Rectal smooth muscle tissue (tissue), 1 donor: ENCODE data around the gene ABCD2.
"Not testable (repeated sequence)": the region's sequence is repeated elsewhere in the genome, so short reads cannot be mapped to it uniquely, and the experiment has no call there.

Source experiments
- H3K27ac ChIP-seq: one replicate; pipeline ENCODE4 v1.7.0; 2013; ENCODE audit warnings: low read depth, low read length, inconsistent platforms
- H3K27me3 ChIP-seq: one replicate; pipeline ENCODE4 v1.7.0; 2013; ENCODE audit warnings: low read length; ENCODE audit not compliant: control insufficient read depth, insufficient read depth
- H3K36me3 ChIP-seq: one replicate; pipeline ENCODE4 v1.7.0; 2013; ENCODE audit warnings: low read length; ENCODE audit not compliant: control insufficient read depth, insufficient read depth
- H3K4me1 ChIP-seq: one replicate; pipeline ENCODE4 v1.7.0; 2013; ENCODE audit warnings: low read length; ENCODE audit not compliant: control insufficient read depth, insufficient read depth
- H3K4me3 ChIP-seq: one replicate; pipeline ENCODE4 v1.7.0; 2013; ENCODE audit warnings: low read length
- H3K9ac ChIP-seq: one replicate; pipeline ENCODE4 v1.7.0; 2013; ENCODE audit warnings: low read length

The ABCD2 gene

DNA sequence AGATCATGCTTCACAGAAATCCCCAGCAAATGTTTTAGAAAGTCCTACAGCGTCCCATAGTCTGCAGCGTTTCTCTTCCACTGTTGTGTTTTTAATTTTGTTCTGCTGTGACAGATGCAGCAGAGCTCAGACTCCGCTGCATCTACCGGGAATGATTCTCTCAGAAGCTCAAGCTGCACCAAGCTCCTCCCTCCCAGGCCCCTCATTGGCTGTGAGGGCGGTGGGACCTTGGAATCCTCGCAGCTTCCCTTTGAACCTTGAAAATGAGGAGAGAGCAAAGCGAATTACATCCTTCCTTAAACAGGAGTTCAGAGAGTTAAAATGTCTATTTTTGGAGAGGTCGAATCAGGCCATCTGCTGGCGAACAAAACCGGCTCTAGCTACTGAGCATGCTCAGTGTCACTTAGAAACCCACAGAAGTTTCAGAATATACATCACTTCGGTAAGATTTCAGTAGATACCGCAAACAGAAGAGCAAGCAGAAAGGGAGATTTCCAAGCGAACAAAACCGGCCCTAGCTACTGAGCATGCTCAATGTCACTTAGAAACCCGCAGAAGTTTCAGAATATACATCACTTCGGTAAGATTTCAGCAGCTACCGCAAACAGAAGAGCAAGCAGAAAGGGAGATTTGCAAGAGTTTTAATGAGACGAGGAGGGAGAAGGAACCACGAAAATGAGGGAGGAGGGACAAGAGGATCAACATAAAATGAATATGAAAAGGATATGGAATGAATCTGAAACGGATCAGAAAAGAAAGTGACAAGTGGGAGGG lies at the start of gene ABCD2:
Gene ABCD2, minus strand, starts transcription at position 144 of the 774 bp plus-strand sequence. CDS start 188 bp downstream, outside the sequence.
- Histone ChIP-seq H3K4me1 (peaks cover 11% of the 10 kb centered on the region), H3K27me3 (no peaks in the 10 kb centered on the region), H3K4me3 (peak within 1 kb of the TSS; percentile 72), H3K36me3 (no peaks in the 10 kb centered on the region), H3K9ac (peak within 1 kb of the TSS; percentile 24), H3K27ac (peak within 1 kb of the TSS; percentile 82)

DNA sequence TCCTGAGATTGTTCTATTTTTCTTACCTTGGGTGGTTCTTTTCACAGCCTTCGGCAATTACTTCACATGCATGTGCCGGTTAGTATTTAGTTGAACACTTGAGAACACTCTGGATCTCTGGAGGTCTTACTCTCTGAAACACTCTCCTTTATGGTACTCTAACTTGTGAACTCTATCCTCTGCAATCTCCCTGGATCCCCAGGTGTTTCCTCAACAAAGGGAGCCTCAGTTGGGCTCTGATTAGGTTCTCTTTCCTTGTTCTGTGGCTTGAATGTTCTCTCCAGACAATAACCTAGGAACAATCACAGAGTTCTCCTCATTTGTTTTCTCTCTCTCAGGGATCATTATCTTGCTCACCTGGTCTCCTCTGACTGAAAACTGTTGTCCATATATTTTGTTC lies 40.5 kb upstream of the ABCD2 start:
- H3K36me3 ChIP-seq: no peaks in the 10 kb centered on the region
- H3K9ac ChIP-seq: no peak overlapping the region
- H3K4me1 ChIP-seq: no peaks in the 10 kb centered on the region
- no peak overlapping the region for H3K4me3 ChIP-seq
- no peak overlapping the region for H3K27ac ChIP-seq
- H3K27me3 ChIP-seq: no peaks in the 10 kb centered on the region

DNA sequence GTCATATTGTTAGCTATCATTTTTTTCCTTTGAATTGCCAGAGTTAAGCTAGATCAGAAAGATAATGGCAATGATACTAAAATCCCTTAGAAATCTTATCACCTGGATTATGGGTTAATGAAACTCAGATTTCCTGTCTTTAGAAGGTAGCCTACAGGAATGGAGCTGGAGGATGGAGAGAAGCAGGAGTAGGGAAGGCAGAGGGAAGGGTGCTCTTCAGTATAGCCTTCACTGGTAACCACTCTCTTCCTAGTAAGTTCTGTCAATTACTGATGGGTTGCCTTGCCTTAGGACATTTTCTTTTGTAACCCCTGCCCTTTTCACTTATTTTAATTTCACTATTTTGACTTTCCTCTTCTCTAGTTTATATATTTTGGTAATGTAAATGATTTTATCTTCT lies 27.8 kb upstream of the ABCD2 start:
- Histone ChIP-seq H3K27me3 (no peaks in the 10 kb centered on the region), H3K9ac (no peak overlapping the region), H3K4me1 (no peaks in the 10 kb centered on the region), H3K36me3 (no peaks in the 10 kb centered on the region), H3K27ac (no peak overlapping the region), H3K4me3 (no peak overlapping the region)

- H3K36me3 ChIP-seq: no peaks in the 10 kb centered on the region
- no peak overlapping the region for H3K27ac ChIP-seq
- no peak overlapping the region for H3K9ac ChIP-seq
- H3K4me3 ChIP-seq: no peak overlapping the region
- H3K27me3 ChIP-seq: no peaks in the 10 kb centered on the region
- no peaks in the 10 kb centered on the region for H3K4me1 ChIP-seq
Measured at GRCh38 chr12:39646963-39647362, 27.4 kb upstream of the ABCD2 start.

DNA sequence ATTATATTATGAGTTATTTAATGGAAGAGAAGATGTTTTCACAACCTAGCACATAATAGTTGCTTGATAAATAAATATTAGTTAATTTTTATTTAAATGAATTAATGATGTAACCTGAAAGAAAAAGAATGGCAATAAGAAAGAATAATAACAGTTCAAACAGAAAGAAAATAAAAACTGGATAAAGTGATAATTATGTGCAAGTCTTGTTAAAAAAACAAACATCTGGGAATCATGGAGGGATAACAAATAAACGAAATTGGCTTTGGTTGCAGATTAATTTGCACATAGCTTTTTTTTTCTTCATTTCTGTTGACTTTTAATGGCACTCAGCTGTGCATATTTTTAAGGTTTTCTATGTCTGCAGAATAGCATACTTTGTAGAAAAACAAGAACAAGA lies 23.4 kb upstream of the ABCD2 start:
- no peaks in the 10 kb centered on the region for H3K4me1 ChIP-seq

GRCh38 chr12:39638840-39639239 lies 19.2 kb upstream of the ABCD2 start:
- Histone ChIP-seq H3K27me3 (no peaks in the 10 kb centered on the region), H3K4me3 (no peak overlapping the region), H3K27ac (no peak overlapping the region), H3K9ac (no peak overlapping the region), H3K36me3 (no peaks in the 10 kb centered on the region), H3K4me1 (no peaks in the 10 kb centered on the region)

More for the DNA sequence above, 23.4 kb upstream of the ABCD2 start:
- no peak overlapping the region for H3K9ac ChIP-seq
- H3K4me3 ChIP-seq: no peak overlapping the region
- no peaks in the 10 kb centered on the region for H3K27me3 ChIP-seq
- no peaks in the 10 kb centered on the region for H3K36me3 ChIP-seq
- H3K27ac ChIP-seq: no peak overlapping the region

- Histone ChIP-seq H3K27ac (no peak overlapping the region), H3K36me3 (no peaks in the 10 kb centered on the region), H3K4me1 (no peaks in the 10 kb centered on the region), H3K4me3 (no peak overlapping the region), H3K9ac (no peak overlapping the region), H3K27me3 (no peaks in the 10 kb centered on the region)
Measured at GRCh38 chr12:39638178-39638577, 18.6 kb upstream of the ABCD2 start.

DNA sequence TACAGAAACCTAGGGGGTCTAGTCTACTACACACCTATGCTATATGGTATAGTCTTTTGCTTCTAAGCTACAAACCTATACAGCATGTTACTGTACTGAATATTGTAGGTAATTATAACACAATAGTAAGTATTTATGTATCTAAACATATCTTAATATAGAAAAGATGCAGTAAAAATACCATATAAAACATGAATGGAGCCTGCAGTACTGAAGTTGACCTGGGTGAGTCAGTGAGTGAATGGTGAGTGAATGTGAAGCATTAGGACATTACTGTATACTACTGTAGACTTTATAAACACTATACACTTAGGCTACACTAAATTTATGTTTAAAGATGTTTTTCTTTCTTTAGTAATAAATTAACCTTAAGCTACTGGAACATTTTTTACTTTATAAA lies 13.1 kb upstream of the ABCD2 start:
- Histone ChIP-seq H3K4me1 (no peaks in the 10 kb centered on the region), H3K36me3 (no peaks in the 10 kb centered on the region), H3K4me3 (no peak overlapping the region), H3K9ac (no peak overlapping the region), H3K27ac (no peak overlapping the region), H3K27me3 (no peaks in the 10 kb centered on the region)

GRCh38 chr12:39628836-39629235 lies 9.2 kb upstream of the ABCD2 start:
- Histone ChIP-seq H3K9ac (no peak overlapping the region), H3K36me3 (no peaks in the 10 kb centered on the region), H3K4me1 (no peaks in the 10 kb centered on the region), H3K27ac (no peak overlapping the region), H3K4me3 (no peak overlapping the region), H3K27me3 (no peaks in the 10 kb centered on the region)

DNA sequence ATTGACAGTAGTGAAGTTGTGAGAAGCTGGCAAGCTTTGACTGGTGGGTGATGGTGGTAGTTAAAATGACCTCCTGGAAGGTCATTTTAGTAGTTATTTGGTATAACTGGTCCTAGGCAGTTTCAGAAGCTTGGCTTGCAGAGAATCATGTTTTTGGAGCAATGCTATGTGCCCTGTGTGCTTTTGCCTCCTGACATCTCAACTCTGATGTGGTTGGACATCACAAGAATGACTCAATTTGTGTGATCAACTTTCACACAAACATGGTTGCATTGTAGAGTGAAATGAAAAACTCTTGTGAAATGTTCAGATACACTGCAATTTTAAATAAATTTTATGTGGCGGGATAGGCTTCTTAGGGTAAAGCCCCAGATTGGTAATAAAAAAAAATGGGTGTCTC lies 8.3 kb upstream of the ABCD2 start:
- no peak overlapping the region for H3K9ac ChIP-seq
- H3K27ac ChIP-seq: no peak overlapping the region
- H3K4me1 ChIP-seq: no peaks in the 10 kb centered on the region
- H3K4me3 ChIP-seq: no peak overlapping the region
- H3K36me3 ChIP-seq: no peaks in the 10 kb centered on the region
- H3K27me3 ChIP-seq: no peaks in the 10 kb centered on the region

GRCh38 chr12:39626033-39626814 lies 6.6 kb upstream of the ABCD2 start:
- H3K27ac ChIP-seq: no peak overlapping the region
- H3K4me1 ChIP-seq: no peaks in the 10 kb centered on the region
- no peak overlapping the region for H3K4me3 ChIP-seq
- no peaks in the 10 kb centered on the region for H3K36me3 ChIP-seq
- no peaks in the 10 kb centered on the region for H3K27me3 ChIP-seq
- no peak overlapping the region for H3K9ac ChIP-seq

GRCh38 chr12:39623919-39624318 lies 4.3 kb upstream of the ABCD2 start:
- Histone ChIP-seq H3K27me3 (no peaks in the 10 kb centered on the region), H3K4me1 (peaks cover under 1% of the 10 kb centered on the region), H3K27ac (no peak overlapping the region), H3K36me3 (no peaks in the 10 kb centered on the region), H3K4me3 (no peak overlapping the region), H3K9ac (no peak overlapping the region)

DNA sequence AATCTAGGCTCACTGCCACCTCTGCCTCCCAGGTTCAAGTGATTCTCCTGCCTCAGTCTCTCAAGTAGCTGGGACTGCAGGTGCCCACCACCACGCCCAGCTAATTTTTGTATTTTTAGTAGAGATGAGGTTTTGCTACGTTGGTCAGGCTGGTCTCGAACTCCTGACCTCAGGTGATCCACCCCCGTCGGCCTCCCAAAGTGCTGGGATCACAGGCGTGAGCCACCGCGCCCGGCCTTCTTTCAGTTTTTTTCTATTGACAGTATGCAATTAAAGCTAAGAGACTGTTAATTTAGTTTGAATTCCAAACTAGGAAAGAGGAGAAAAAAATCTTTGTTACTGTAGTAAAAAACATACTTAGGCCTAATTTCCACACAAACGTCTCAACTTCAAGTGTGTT lies 3.6 kb upstream of the ABCD2 start:
- H3K9ac ChIP-seq, H3K4me3 ChIP-seq, H3K36me3 ChIP-seq, H3K27ac ChIP-seq, H3K27me3 ChIP-seq, H3K4me1 ChIP-seq: not testable (repeated sequence)
